ENCODE measurements around the gene TMC6. TPM values are rescaled to one million over a fixed set of nuclear protein-coding genes. Genes with fewer than 3 reads are reported as not detected.

The TMC6 gene
- total RNA-seq, 1 experiment from 2014 or later, result 58.0 TPM

DNA sequence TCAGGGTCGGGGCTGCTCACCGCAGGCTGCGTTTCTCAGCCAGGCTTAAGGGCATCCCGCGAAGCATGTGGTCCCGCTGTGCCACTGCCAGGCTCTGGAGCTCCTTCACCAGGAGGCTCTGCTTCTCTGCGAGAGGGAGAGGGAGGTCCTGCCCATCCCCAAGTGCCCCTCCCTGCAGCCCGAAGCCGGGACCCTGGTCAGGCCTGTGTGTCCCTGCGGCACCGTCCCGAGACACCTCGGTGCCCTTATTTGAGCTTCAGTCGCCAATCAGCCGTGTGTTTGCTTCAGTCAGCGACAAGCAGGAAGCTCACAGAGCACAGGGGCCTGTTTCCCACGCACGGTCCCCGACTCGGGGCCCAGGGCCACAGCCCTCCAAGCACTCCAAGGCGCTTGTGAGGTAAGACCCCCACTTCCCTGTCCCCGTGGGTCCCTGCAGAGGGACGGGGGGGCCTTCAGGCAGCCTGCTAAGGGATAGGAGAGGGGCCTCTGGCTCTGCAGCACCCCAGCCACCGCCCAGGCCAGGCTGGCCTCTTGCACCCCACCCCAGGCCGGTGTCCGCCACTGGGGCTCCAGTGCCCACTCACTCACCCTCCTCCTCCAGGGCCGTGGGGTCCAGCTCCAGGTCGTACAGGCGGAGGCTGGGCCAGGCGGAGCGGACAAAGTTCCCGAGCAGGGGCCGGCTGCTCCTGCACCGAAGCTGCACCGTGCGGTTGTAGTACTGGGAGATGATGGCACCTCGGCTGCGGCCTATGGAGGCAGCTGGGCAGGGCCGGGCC lies 3.2 kb downstream of the TMC6 start:
- H3K4me3 ChIP-seq (ENCODE audit: low read depth in 2 of 2, low read length in 2 of 2), result no peak overlapping the region
- no TSS peak for BruUV-seq (replicated peaks)
- POLR2A ChIA-PET, result no interaction called here
- in situ Hi-C loops (cut with HindIII; ENCODE audit: low pct_unique_long_range_greater_than_20kb, low sequenced_read_pairs), result no loop called here
- no peaks in the 10 kb centered on the region for H3K9me3 ChIP-seq (ENCODE audit: control insufficient read depth, insufficient read depth, low read depth, low read length)
- CTCF ChIA-PET, result no interaction called here
- peaks cover 39% of the 10 kb centered on the region for H3K4me1 ChIP-seq (ENCODE audit: control insufficient read depth, insufficient read depth, low read length)
- DNase-seq (ENCODE audit: low read depth, low spot score), result no peak
- TF ChIP-seq POLR2AphosphoS5 (IDR thresholded peaks at IDR 0.05; ENCODE audit: low read depth, low read length) (no peak), CTCF (IDR thresholded peaks at IDR 0.05) (no peak), TCF7L2 (IDR thresholded peaks at IDR 0.05; ENCODE audit: low read depth, low read length) (no peak), SIN3A (IDR thresholded peaks at IDR 0.05; ENCODE audit: borderline replicate concordance, insufficient read depth, low read depth, low read length) (no peak)
- TF ChIP-seq, protein P1, sequence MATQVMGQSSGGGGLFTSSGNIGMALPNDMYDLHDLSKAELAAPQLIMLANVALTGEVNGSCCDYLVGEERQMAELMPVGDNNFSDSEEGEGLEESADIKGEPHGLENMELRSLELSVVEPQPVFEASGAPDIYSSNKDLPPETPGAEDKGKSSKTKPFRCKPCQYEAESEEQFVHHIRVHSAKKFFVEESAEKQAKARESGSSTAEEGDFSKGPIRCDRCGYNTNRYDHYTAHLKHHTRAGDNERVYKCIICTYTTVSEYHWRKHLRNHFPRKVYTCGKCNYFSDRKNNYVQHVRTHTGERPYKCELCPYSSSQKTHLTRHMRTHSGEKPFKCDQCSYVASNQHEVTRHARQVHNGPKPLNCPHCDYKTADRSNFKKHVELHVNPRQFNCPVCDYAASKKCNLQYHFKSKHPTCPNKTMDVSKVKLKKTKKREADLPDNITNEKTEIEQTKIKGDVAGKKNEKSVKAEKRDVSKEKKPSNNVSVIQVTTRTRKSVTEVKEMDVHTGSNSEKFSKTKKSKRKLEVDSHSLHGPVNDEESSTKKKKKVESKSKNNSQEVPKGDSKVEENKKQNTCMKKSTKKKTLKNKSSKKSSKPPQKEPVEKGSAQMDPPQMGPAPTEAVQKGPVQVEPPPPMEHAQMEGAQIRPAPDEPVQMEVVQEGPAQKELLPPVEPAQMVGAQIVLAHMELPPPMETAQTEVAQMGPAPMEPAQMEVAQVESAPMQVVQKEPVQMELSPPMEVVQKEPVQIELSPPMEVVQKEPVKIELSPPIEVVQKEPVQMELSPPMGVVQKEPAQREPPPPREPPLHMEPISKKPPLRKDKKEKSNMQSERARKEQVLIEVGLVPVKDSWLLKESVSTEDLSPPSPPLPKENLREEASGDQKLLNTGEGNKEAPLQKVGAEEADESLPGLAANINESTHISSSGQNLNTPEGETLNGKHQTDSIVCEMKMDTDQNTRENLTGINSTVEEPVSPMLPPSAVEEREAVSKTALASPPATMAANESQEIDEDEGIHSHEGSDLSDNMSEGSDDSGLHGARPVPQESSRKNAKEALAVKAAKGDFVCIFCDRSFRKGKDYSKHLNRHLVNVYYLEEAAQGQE (IDR thresholded peaks at IDR 0.05; ENCODE audit: insufficient read depth in 1 of 2, low read depth in 2 of 2, low read length in 1 of 2), result no peak
- no peaks in the 10 kb centered on the region for H3K27me3 ChIP-seq (ENCODE audit: control insufficient read depth, insufficient read depth, low read length)
- ATAC-seq, result no peak
- no peak overlapping the region for H3K27ac ChIP-seq (ENCODE audit: low read length)
- intact Hi-C loops (cut with micrococcal nuclease; ENCODE audit: unreplicated experiment), result no loop called here
- H3K36me3 ChIP-seq (ENCODE audit: control insufficient read depth, insufficient read depth, low read length), result peaks cover 2% of the 10 kb centered on the region; the same call in 1 of the 2 replicates

GRCh38 chr17:78124836-78125137 lies 3.8 kb downstream of the TMC6 start:
- H3K27me3 ChIP-seq (ENCODE audit: control insufficient read depth, insufficient read depth, low read length), result no peaks in the 10 kb centered on the region
- TF ChIP-seq TCF7L2 (IDR thresholded peaks at IDR 0.05; ENCODE audit: low read depth, low read length), result no peak
- TF ChIP-seq, protein P1 (IDR thresholded peaks at IDR 0.05; ENCODE audit: insufficient read depth in 1 of 2, low read depth in 2 of 2, low read length in 1 of 2), result no peak
- TF ChIP-seq CTCF (IDR thresholded peaks at IDR 0.05), result no peak
- no peak for TF ChIP-seq SIN3A (IDR thresholded peaks at IDR 0.05; ENCODE audit: borderline replicate concordance, insufficient read depth, low read depth, low read length)
- TF ChIP-seq POLR2AphosphoS5 (IDR thresholded peaks at IDR 0.05; ENCODE audit: low read depth, low read length), result no peak
- ATAC-seq, result no peak
- POLR2A ChIA-PET, result no interaction called here
- CTCF ChIA-PET, result no interaction called here
- DNase-seq (ENCODE audit: low read depth, low spot score), result no peak
- intact Hi-C loops (cut with micrococcal nuclease; ENCODE audit: unreplicated experiment), result no loop called here
- H3K4me1 ChIP-seq (ENCODE audit: control insufficient read depth, insufficient read depth, low read length), result peaks cover 33% of the 10 kb centered on the region
- no TSS peak for BruUV-seq (replicated peaks)
- no peak overlapping the region for H3K27ac ChIP-seq (ENCODE audit: low read length)
- H3K9me3 ChIP-seq (ENCODE audit: control insufficient read depth, insufficient read depth, low read depth, low read length), result no peaks in the 10 kb centered on the region
- in situ Hi-C loops (cut with HindIII; ENCODE audit: low pct_unique_long_range_greater_than_20kb, low sequenced_read_pairs), result no loop called here
- no peak overlapping the region for H3K4me3 ChIP-seq (ENCODE audit: low read depth in 2 of 2, low read length in 2 of 2)
- peaks cover 2% of the 10 kb centered on the region; the same call in 1 of the 2 replicates for H3K36me3 ChIP-seq (ENCODE audit: control insufficient read depth, insufficient read depth, low read length)
